ENCODE measurements around the gene PARP12.

Gene PARP12

GRCh38 chr7:140084142-140084655 is 21.4 kb upstream of the PARP12 start:
- no peak for TF ChIP-seq CTCF (IDR thresholded peaks at IDR 0.05; ENCODE audit: low read depth, low read length, poor library complexity, severe bottlenecking)
- no peak for TF ChIP-seq EZH2phosphoT487 (IDR thresholded peaks at IDR 0.05; ENCODE audit: borderline replicate concordance, low read length)
- Histone ChIP-seq H3K4me2 (ENCODE audit: low read length) (no peak overlapping the region), H3K4me3 (ENCODE audit: low read length) (no peak overlapping the region), H3K79me2 (ENCODE audit: control insufficient read depth, low read length) (no peaks in the 10 kb centered on the region), H3K4me1 (ENCODE audit: control insufficient read depth, low read length) (peaks cover 7% of the 10 kb centered on the region), H3K27ac (ENCODE audit: low read depth, low read length) (no peak overlapping the region), H3K9me2 (replicated peaks; ENCODE audit: control insufficient read depth, low read length) (no peaks in the 10 kb centered on the region), H3K9me3 (ENCODE audit: control insufficient read depth, insufficient read depth, low read length) (no peaks in the 10 kb centered on the region), H3F3A (ENCODE audit: control insufficient read depth, insufficient read depth) (peaks cover 6% of the 10 kb centered on the region; the same call in 1 of the 2 replicates), H4K20me1 (ENCODE audit: control insufficient read depth, insufficient read depth, low read depth, low read length) (0 out of 2 replicates have a peak, but pooled peaks cover 3% of the 10 kb centered on the region), H3K27me3 (ENCODE audit: control insufficient read depth, low read length) (peaks cover 6% of the 10 kb centered on the region; the same call in 1 of the 2 replicates), H3K36me3 (ENCODE audit: control insufficient read depth, low read length) (peaks cover 17% of the 10 kb centered on the region)

- no peak for TF ChIP-seq EZH2phosphoT487 (IDR thresholded peaks at IDR 0.05; ENCODE audit: borderline replicate concordance, low read length)
- TF ChIP-seq CTCF (IDR thresholded peaks at IDR 0.05; ENCODE audit: low read depth, low read length, poor library complexity, severe bottlenecking), result no peak
- Histone ChIP-seq H3K4me2 (ENCODE audit: low read length) (no peak overlapping the region), H4K20me1 (ENCODE audit: control insufficient read depth, insufficient read depth, low read depth, low read length) (0 out of 2 replicates have a peak, but pooled peaks cover 3% of the 10 kb centered on the region), H3K9me3 (ENCODE audit: control insufficient read depth, insufficient read depth, low read length) (no peaks in the 10 kb centered on the region), H3K4me1 (ENCODE audit: control insufficient read depth, low read length) (peaks cover 7% of the 10 kb centered on the region), H3K27me3 (ENCODE audit: control insufficient read depth, low read length) (peaks cover 6% of the 10 kb centered on the region; the same call in 1 of the 2 replicates), H3K4me3 (ENCODE audit: low read length) (no peak overlapping the region), H3K79me2 (ENCODE audit: control insufficient read depth, low read length) (no peaks in the 10 kb centered on the region), H3K27ac (ENCODE audit: low read depth, low read length) (no peak overlapping the region), H3K9me2 (replicated peaks; ENCODE audit: control insufficient read depth, low read length) (no peaks in the 10 kb centered on the region), H3F3A (ENCODE audit: control insufficient read depth, insufficient read depth) (peaks cover 6% of the 10 kb centered on the region; the same call in 1 of the 2 replicates), H3K36me3 (ENCODE audit: control insufficient read depth, low read length) (peaks cover 6% of the 10 kb centered on the region; the same call in 1 of the 2 replicates)
These were observed 20.0 kb upstream of the PARP12 start for GRCh38 chr7:140082770-140083169.

GRCh38 chr7:140081774-140082425 is 19.1 kb upstream of the PARP12 start:
- TF ChIP-seq EZH2phosphoT487 (IDR thresholded peaks at IDR 0.05; ENCODE audit: borderline replicate concordance, low read length) (no peak), CTCF (IDR thresholded peaks at IDR 0.05; ENCODE audit: low read depth, low read length, poor library complexity, severe bottlenecking) (no peak)
- H3K4me1 ChIP-seq (ENCODE audit: control insufficient read depth, low read length), result peaks cover 7% of the 10 kb centered on the region
- H3K27me3 ChIP-seq (ENCODE audit: control insufficient read depth, low read length), result peaks cover 6% of the 10 kb centered on the region; the same call in 1 of the 2 replicates
- H3K9me2 ChIP-seq (replicated peaks; ENCODE audit: control insufficient read depth, low read length), result no peaks in the 10 kb centered on the region
- H3K4me2 ChIP-seq (ENCODE audit: low read length), result no peak overlapping the region
- no peaks in the 10 kb centered on the region for H3K9me3 ChIP-seq (ENCODE audit: control insufficient read depth, insufficient read depth, low read length)
- peaks cover 3% of the 10 kb centered on the region; the same call in 1 of the 2 replicates for H3K36me3 ChIP-seq (ENCODE audit: control insufficient read depth, low read length)
- H3K4me3 ChIP-seq (ENCODE audit: low read length), result no peak overlapping the region
- 0 out of 2 replicates have a peak, but pooled peaks cover 3% of the 10 kb centered on the region for H4K20me1 ChIP-seq (ENCODE audit: control insufficient read depth, insufficient read depth, low read depth, low read length)
- peaks cover 6% of the 10 kb centered on the region; the same call in 1 of the 2 replicates for H3F3A ChIP-seq (ENCODE audit: control insufficient read depth, insufficient read depth)
- H3K27ac ChIP-seq (ENCODE audit: low read depth, low read length), result no peak overlapping the region
- H3K79me2 ChIP-seq (ENCODE audit: control insufficient read depth, low read length), result no peaks in the 10 kb centered on the region

Data from DOHH2 (cell line).